ENCODE data around the gene UBB. TPM values are rescaled to one million over a fixed set of nuclear protein-coding genes. Genes with fewer than 3 reads are reported as not detected.

Gene UBB
- total and polyA plus RNA-seq, 2 of the 4 experiments (the other 2 are of a cell fraction): 2,561 to 4,283 TPM

DNA sequence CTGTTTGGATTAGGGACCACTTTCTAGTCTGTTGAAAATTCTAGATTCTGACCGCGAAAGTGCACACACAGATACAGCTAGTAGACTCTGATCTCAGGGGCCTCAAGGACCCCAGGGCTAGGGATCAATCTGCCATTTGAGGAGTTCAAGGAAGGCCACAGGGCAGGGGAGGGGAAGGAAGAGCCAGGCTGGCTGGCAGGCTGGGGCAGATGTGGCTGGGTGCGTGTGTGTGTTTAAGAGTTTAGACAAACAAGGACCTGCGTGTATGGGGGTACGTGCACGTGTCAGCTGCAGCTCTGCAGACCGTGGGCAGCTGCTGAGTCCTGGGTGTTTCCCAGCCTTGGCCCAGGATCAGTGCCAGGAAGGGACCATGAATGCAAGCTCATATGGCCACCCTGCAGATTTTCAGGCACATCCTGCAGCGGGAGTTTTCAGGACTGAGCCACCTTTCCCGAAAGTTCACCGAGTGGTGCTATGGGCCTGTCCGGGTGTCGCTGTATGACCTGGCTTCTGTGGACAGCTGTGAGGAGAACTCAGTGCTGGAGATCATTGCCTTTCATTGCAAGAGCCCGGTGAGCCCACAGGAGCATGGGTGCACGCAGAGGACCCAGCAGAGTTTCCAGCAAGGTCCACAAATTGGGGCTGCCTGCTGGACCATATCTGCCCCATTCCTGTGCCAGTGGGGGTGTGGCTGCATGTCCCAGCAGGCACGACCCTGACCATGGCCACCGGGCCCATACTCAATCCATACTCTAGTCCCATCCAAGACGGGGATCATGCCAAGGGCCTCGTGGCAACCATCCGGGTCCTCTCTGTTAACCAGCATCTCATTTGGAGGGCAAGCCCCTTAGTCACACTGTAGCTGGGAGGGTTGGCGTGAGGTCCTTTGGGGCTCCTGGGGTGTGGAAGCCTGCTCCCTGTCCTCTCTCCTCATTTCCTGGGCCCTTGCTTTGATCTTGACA is 45.1 kb downstream of the UBB start (continued):
- TF ChIP-seq CTCF (conservative IDR thresholded peaks at IDR 0.05; ENCODE audit: low read depth, low read length): no peak
- no peak for TF ChIP-seq MAZ (IDR thresholded peaks at IDR 0.05; ENCODE audit: borderline replicate concordance, low read depth, low read length)
